ENCODE results near the gene KYAT1.

Gene KYAT1

GRCh38 chr9:128785427-128785826, 96.3 kb downstream of the KYAT1 start:
- no peak for DNase-seq (ENCODE audit: low read depth, low spot score)
